ENCODE results near the gene BICC1. TPM values are rescaled to one million over a fixed set of nuclear protein-coding genes. Genes with fewer than 3 reads are reported as not detected.
"Not testable (repeated sequence)": the region's sequence is repeated elsewhere in the genome, so short reads cannot be mapped to it uniquely, and the experiment has no call there.

Gene BICC1
- total RNA-seq, 1 donor from 2014 or later = 0.41 TPM

DNA sequence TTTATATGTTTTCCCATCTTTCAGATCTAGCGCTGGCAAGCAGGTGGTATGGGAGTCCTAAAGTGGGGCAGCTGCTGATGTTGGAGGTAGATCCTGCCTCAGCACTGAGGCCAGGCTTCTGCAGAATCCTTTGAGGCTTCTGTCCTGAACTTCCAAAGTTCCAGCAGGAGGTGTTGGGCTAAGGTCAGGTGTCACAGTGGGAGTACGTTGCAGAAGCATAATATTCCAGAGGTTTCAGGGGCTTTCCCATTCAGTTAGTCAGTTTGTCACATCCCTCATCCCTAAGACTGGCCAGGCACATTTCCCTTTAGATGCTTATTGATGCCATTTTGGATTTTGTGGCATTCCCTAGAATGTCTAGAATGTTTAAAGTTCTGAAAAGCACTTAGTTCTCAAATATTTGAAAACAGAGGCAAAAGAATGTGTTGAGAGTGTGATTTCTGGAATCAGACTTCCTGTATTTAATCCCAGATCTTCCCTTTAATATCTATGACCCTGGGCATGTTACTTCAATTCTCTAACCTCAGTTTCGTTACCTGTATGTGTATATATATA is 344.7 kb downstream of the BICC1 start:
- Histone ChIP-seq H2AFZ (replicated peaks) (no peak overlapping the region), H4K20me1 (ENCODE audit: low read depth) (no peaks in the 10 kb centered on the region), H3K27ac (no peak overlapping the region), H3F3A (ENCODE audit: low read depth) (no peaks in the 10 kb centered on the region), H3K36me3 (no peaks in the 10 kb centered on the region), H3K4me3 (no peak overlapping the region), H3K4me2 (no peak overlapping the region), H3K9ac (no peak overlapping the region), H3K79me2 (ENCODE audit: low read depth) (no peaks in the 10 kb centered on the region), H3K4me1 (no peaks in the 10 kb centered on the region), H3K9me3 (ENCODE audit: low read depth) (no peaks in the 10 kb centered on the region), H3K27me3 (no peaks in the 10 kb centered on the region)
- no peaks in the 10 kb centered on the region for H3K27me3 Mint-ChIP-seq (ENCODE audit: insufficient read depth, low read depth)
- TF ChIP-seq, protein P1, sequence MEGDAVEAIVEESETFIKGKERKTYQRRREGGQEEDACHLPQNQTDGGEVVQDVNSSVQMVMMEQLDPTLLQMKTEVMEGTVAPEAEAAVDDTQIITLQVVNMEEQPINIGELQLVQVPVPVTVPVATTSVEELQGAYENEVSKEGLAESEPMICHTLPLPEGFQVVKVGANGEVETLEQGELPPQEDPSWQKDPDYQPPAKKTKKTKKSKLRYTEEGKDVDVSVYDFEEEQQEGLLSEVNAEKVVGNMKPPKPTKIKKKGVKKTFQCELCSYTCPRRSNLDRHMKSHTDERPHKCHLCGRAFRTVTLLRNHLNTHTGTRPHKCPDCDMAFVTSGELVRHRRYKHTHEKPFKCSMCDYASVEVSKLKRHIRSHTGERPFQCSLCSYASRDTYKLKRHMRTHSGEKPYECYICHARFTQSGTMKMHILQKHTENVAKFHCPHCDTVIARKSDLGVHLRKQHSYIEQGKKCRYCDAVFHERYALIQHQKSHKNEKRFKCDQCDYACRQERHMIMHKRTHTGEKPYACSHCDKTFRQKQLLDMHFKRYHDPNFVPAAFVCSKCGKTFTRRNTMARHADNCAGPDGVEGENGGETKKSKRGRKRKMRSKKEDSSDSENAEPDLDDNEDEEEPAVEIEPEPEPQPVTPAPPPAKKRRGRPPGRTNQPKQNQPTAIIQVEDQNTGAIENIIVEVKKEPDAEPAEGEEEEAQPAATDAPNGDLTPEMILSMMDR (IDR thresholded peaks at IDR 0.05) = no peak
- no peak for TF ChIP-seq EZH2phosphoT487 (IDR thresholded peaks at IDR 0.05)
- no peak for TF ChIP-seq EZH2 (IDR thresholded peaks at IDR 0.05)
- peak overlapping the region; percentile 25 for H3K27ac Mint-ChIP-seq
- DNase-seq (ENCODE audit: low spot score) = no peak
- no peaks in the 10 kb centered on the region for H3K36me3 Mint-ChIP-seq
- H3K4me1 Mint-ChIP-seq = no peaks in the 10 kb centered on the region
- peaks cover 4% of the 10 kb centered on the region for H3K9me3 Mint-ChIP-seq
- no peak overlapping the region for H3K4me3 Mint-ChIP-seq

DNA sequence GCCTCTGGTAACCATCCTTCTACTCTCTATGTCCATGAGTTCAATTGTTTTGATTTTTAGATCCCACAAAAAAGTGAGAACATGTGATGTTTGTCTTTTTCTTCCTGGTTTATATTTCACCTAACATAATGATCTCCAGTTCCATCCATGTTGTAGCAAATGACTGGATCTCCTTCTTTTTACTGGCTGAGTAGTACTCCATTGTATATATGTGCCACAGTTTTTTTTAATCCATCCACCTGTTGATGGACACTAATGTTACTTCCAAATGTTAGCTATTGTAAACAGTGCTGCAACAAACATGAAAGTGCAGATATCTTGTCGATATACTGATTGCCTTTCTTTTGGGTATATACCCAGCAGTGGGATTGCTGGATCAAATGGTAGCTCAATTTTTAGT is 345.5 kb downstream of the BICC1 start:
- not testable (repeated sequence) for H3K4me2 ChIP-seq; H3K36me3 ChIP-seq; H3K79me2 ChIP-seq (ENCODE audit: low read depth); H3K27me3 Mint-ChIP-seq (ENCODE audit: insufficient read depth, low read depth); H3K9me3 ChIP-seq (ENCODE audit: low read depth); H4K20me1 ChIP-seq (ENCODE audit: low read depth); H3K9me3 Mint-ChIP-seq; H3K9ac ChIP-seq; H3K4me1 ChIP-seq; H2AFZ ChIP-seq (replicated peaks); H3K4me1 Mint-ChIP-seq; H3K4me3 Mint-ChIP-seq; H3K4me3 ChIP-seq; H3K27ac ChIP-seq; H3K27me3 ChIP-seq; H3F3A ChIP-seq (ENCODE audit: low read depth); H3K36me3 Mint-ChIP-seq; DNase-seq (ENCODE audit: low spot score); H3K27ac Mint-ChIP-seq

DNA sequence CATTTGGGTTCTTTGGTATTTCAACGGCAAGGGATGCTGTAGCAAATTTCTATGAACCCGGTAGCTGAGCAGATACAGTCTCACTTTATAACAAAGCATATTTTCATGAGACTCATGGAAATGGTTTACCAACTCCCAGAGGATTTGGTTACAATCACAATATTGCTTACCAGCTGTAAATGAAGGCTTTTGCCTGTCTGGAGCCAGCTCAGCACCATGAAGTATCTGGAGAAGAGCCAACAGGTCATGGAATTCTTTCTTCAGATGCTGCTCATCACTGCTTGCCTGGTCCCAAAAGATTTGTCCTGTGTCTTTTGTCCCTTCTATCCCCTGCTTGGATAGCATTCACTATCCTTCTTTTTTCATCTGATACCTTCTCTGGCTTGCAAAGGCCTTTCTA is 346.9 kb downstream of the BICC1 start:
- TF ChIP-seq EZH2phosphoT487 (IDR thresholded peaks at IDR 0.05) = no peak
- TF ChIP-seq, protein P1 (IDR thresholded peaks at IDR 0.05) = no peak
- TF ChIP-seq EZH2 (IDR thresholded peaks at IDR 0.05) = no peak
- DNase-seq (ENCODE audit: low spot score) = no peak
- no peaks in the 10 kb centered on the region for H4K20me1 ChIP-seq (ENCODE audit: low read depth)
- Mint-ChIP-seq H3K27ac (no peak overlapping the region), H3K27me3 (ENCODE audit: insufficient read depth, low read depth) (no peaks in the 10 kb centered on the region), H3K36me3 (no peaks in the 10 kb centered on the region), H3K4me1 (no peaks in the 10 kb centered on the region), H3K4me3 (no peak overlapping the region), H3K9me3 (peaks cover 4% of the 10 kb centered on the region)
- no peaks in the 10 kb centered on the region for H3K27me3 ChIP-seq
- H3F3A ChIP-seq (ENCODE audit: low read depth) = no peaks in the 10 kb centered on the region
- no peaks in the 10 kb centered on the region for H3K36me3 ChIP-seq
- H3K9ac ChIP-seq = no peak overlapping the region
- H3K4me3 ChIP-seq = no peak overlapping the region
- H3K4me2 ChIP-seq = no peak overlapping the region
- H3K4me1 ChIP-seq = no peaks in the 10 kb centered on the region
- H3K27ac ChIP-seq = no peak overlapping the region
- no peaks in the 10 kb centered on the region for H3K9me3 ChIP-seq (ENCODE audit: low read depth)
- no peak overlapping the region for H2AFZ ChIP-seq (replicated peaks)
- H3K79me2 ChIP-seq (ENCODE audit: low read depth) = no peaks in the 10 kb centered on the region

DNA sequence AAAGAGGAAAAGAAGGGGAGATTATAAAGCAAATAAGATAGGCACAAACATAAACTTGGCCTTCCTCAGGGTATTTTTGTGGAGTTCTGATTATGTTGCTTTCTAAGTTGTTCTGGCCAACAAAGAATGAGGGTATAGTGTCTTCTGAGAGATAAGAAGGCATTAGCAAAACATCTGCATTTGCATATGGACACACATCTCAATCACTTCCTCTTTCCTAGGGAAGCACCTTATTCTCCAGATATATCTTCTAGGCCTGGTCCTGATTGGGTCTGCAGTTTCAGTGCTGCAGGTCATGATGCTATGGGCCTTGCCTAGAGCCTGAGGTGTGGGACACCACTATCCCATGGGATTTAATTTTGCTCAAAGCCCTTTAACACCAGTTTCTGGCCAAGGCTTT is 355.0 kb downstream of the BICC1 start:
- Histone ChIP-seq H4K20me1 (ENCODE audit: low read depth) (no peaks in the 10 kb centered on the region), H3K4me2 (no peak overlapping the region), H3K79me2 (ENCODE audit: low read depth) (no peaks in the 10 kb centered on the region), H3K9me3 (ENCODE audit: low read depth) (no peaks in the 10 kb centered on the region), H3F3A (ENCODE audit: low read depth) (no peaks in the 10 kb centered on the region), H3K4me1 (no peaks in the 10 kb centered on the region), H3K36me3 (no peaks in the 10 kb centered on the region), H3K27ac (no peak overlapping the region), H3K9ac (no peak overlapping the region), H3K4me3 (no peak overlapping the region), H2AFZ (replicated peaks) (no peak overlapping the region), H3K27me3 (no peaks in the 10 kb centered on the region)
- Mint-ChIP-seq H3K36me3 (no peaks in the 10 kb centered on the region), H3K4me1 (no peaks in the 10 kb centered on the region), H3K9me3 (peaks cover 3% of the 10 kb centered on the region), H3K4me3 (no peak overlapping the region), H3K27ac (no peak overlapping the region), H3K27me3 (ENCODE audit: insufficient read depth, low read depth) (peaks cover 7% of the 10 kb centered on the region)
- TF ChIP-seq EZH2phosphoT487 (IDR thresholded peaks at IDR 0.05) (no peak), EZH2 (IDR thresholded peaks at IDR 0.05) (no peak)
- TF ChIP-seq, protein P1 (IDR thresholded peaks at IDR 0.05) = no peak
- DNase-seq (ENCODE audit: low spot score) = no peak
